ENCODE measurements around the gene DCHS2. TPM values are rescaled to one million over a fixed set of nuclear protein-coding genes. Genes with fewer than 3 reads are reported as not detected.

Gene DCHS2
- total RNA-seq, 4 donors from 2014 or later: 0.26 to 0.93 (median 0.58) TPM

DNA sequence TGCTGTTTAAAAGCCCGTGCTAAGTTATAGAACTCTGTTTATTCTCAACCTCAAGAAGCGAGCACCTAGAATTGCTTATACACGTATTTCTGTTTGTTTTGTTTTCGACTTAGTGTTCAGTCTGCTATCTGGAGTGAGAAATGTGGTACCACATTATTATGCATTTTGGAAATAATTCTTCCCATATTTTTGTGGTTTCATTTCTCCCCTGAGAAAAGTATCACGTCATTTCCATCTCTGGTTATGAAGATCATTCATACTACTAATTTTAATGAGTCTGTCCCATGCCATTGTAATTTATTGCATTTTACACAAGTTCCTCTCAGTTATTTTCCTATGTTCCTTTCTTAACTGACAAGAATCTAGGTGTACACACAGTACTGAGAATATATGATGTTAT, 186.0 kb downstream of the DCHS2 start:
- TF ChIP-seq POLR2AphosphoS5 (IDR thresholded peaks at IDR 0.05) (no peak), EP300 (IDR thresholded peaks at IDR 0.05) (no peak), POLR2A (IDR thresholded peaks at IDR 0.05) (no peak)
- TF ChIP-seq, protein P1, sequence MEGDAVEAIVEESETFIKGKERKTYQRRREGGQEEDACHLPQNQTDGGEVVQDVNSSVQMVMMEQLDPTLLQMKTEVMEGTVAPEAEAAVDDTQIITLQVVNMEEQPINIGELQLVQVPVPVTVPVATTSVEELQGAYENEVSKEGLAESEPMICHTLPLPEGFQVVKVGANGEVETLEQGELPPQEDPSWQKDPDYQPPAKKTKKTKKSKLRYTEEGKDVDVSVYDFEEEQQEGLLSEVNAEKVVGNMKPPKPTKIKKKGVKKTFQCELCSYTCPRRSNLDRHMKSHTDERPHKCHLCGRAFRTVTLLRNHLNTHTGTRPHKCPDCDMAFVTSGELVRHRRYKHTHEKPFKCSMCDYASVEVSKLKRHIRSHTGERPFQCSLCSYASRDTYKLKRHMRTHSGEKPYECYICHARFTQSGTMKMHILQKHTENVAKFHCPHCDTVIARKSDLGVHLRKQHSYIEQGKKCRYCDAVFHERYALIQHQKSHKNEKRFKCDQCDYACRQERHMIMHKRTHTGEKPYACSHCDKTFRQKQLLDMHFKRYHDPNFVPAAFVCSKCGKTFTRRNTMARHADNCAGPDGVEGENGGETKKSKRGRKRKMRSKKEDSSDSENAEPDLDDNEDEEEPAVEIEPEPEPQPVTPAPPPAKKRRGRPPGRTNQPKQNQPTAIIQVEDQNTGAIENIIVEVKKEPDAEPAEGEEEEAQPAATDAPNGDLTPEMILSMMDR (IDR thresholded peaks at IDR 0.05): no peak
- WGBS: 41% methylated on average over 5 of the region's 5 CpGs
- Histone ChIP-seq H3K27me3 (no peaks in the 10 kb centered on the region), H3K9me3 (no peaks in the 10 kb centered on the region), H3K4me3 (no peak overlapping the region), H3K4me1 (no peaks in the 10 kb centered on the region), H3K27ac (no peak overlapping the region), H3K36me3 (no peaks in the 10 kb centered on the region)
- DNase-seq (ENCODE audit: low spot score in 2 of 2): no peak

DNA sequence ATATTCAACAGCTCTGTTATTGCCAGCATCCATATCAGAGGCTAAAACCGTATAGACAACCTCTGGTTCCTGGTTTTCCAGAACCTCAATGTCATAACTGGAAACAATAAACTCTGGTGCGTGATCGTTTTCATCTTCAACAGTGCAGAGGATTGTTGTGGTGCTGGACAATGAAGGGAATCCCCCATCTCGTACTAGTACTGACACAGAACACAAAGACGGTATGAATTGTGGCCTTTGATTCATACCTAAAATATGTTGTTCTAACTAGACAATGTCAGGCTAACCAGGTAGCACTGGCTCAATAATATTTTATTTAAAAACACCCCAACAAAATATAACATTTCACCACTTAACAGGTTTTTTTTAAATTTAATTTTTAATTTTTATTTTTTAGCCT, 186.9 kb downstream of the DCHS2 start:
- Histone ChIP-seq H3K27ac (no peak overlapping the region), H3K9me3 (no peaks in the 10 kb centered on the region), H3K4me1 (no peaks in the 10 kb centered on the region), H3K36me3 (no peaks in the 10 kb centered on the region), H3K4me3 (no peak overlapping the region), H3K27me3 (no peaks in the 10 kb centered on the region)
- no peak for DNase-seq (ENCODE audit: low spot score in 2 of 2)
- TF ChIP-seq POLR2AphosphoS5 (IDR thresholded peaks at IDR 0.05): no peak
- TF ChIP-seq, protein P1 (IDR thresholded peaks at IDR 0.05): no peak
- no peak for TF ChIP-seq EP300 (IDR thresholded peaks at IDR 0.05)
- no peak for TF ChIP-seq POLR2A (IDR thresholded peaks at IDR 0.05)
- 83% methylated on average over 5 of the region's 5 CpGs for WGBS

DNA sequence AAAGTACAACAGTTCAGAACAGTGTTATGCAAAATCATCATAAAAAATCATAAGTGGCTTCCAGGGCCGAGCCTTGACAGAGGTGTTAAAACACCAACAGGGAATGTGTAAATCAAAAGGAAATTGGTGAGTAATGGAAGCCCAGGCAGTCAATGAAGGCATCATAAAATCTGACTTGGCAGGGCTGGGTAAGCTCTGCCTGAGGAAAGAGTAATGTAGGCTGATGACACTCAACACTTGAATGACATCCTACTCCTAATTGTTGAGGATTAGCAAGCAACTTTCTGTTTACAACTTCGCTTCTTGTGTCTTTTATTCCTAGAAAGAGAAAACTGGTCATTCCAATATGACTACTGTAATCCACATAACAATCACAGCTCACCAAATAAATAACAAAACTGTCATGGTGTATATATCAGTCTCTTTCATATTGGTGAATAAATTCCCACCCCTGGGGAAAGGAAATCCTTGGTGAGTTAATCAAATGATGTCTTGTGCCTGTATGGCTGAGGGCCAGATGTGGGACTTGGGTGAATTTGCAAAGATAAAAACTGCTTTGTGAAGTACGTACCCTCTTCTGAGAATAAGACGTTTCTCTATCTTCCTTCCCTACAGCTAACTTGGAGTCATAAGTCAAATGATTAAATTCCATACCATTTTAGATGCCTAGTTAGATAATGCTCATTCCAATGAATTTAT, 196.8 kb downstream of the DCHS2 start:
- Histone ChIP-seq H3K27ac (no peak overlapping the region), H3K36me3 (no peaks in the 10 kb centered on the region), H3K27me3 (no peaks in the 10 kb centered on the region), H3K4me1 (no peaks in the 10 kb centered on the region), H3K4me3 (no peak overlapping the region), H3K9me3 (no peaks in the 10 kb centered on the region)
- no peak for DNase-seq (ENCODE audit: low spot score in 2 of 2)
- TF ChIP-seq EP300 (IDR thresholded peaks at IDR 0.05): no peak
- TF ChIP-seq POLR2AphosphoS5 (IDR thresholded peaks at IDR 0.05): no peak
- TF ChIP-seq, protein P1 (IDR thresholded peaks at IDR 0.05): no peak
- no peak for TF ChIP-seq POLR2A (IDR thresholded peaks at IDR 0.05)
- 57% methylated on average over 4 of the region's 4 CpGs for WGBS

DNA sequence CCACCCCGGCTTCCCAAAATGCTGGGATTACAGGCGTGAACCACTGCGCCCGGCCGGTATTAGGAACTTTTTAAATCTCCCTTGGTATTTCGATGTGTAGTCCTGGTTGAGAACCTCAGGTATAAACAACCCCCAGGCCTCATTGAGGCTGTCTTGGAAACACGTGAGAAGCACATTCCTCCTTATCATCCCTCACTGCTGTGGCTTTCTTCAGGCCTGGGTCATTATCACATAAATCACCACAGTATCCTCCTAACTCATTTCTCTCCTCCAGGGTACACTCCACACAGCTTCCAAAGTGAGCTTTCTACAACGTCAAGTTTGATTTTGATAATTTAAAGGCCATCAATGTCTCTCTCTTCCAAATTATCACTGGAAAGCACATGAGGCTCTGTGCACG, 198.2 kb downstream of the DCHS2 start:
- H3K9me3 ChIP-seq: no peaks in the 10 kb centered on the region
- H3K27me3 ChIP-seq: no peaks in the 10 kb centered on the region
- TF ChIP-seq EP300 (IDR thresholded peaks at IDR 0.05): no peak
- TF ChIP-seq POLR2A (IDR thresholded peaks at IDR 0.05): no peak
- TF ChIP-seq, protein P1 (IDR thresholded peaks at IDR 0.05): no peak
- TF ChIP-seq POLR2AphosphoS5 (IDR thresholded peaks at IDR 0.05): no peak
- H3K4me1 ChIP-seq: no peaks in the 10 kb centered on the region
- H3K4me3 ChIP-seq: no peak overlapping the region
- 82% methylated on average over 9 of the region's 9 CpGs for WGBS
- H3K36me3 ChIP-seq: no peaks in the 10 kb centered on the region
- no peak overlapping the region for H3K27ac ChIP-seq
- no peak for DNase-seq (ENCODE audit: low spot score in 2 of 2)

DNA sequence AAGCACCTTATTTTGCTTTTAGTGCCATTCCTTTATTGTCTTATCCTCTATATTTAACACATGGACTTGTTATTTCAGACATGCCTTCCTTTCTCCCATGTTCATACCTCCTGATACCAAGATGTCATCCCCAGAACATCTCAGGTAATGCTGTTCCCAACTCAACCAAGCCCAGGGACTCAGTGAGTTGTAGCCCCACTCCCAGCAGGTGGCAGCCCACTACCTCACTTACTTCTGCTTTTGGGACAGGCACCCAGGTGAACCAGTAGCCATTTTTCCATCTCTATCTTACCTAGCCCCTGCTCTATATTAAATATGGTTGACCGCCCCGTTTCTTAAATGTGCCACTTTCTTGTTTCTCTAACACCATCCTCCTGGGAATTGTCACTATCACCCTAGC, 199.0 kb downstream of the DCHS2 start:
- no peaks in the 10 kb centered on the region for H3K9me3 ChIP-seq
- H3K27me3 ChIP-seq: no peaks in the 10 kb centered on the region
- no peaks in the 10 kb centered on the region for H3K4me1 ChIP-seq
- WGBS: 95% methylated on average over 2 of the region's 2 CpGs
- TF ChIP-seq POLR2A (IDR thresholded peaks at IDR 0.05) (no peak), POLR2AphosphoS5 (IDR thresholded peaks at IDR 0.05) (no peak), EP300 (IDR thresholded peaks at IDR 0.05) (no peak)
- TF ChIP-seq, protein P1 (IDR thresholded peaks at IDR 0.05): no peak
- no peak overlapping the region for H3K4me3 ChIP-seq
- H3K27ac ChIP-seq: no peak overlapping the region
- no peak for DNase-seq (ENCODE audit: low spot score in 2 of 2)
- no peaks in the 10 kb centered on the region for H3K36me3 ChIP-seq

All from suprapubic skin (tissue), 4 donors.